HG03342 (cell line): ENCODE results near the gene RNASE12.
"Not testable (repeated sequence)": the region's sequence is repeated elsewhere in the genome, so short reads cannot be mapped to it uniquely, and the experiment has no call there.

ENCODE experiments used
- ATAC-seq: cut with Tn5 transposase; IDR thresholded peaks from one replicate; pipeline ENCODE4 v1.9.1; 2021; ENCODE audit warnings: mild to moderate bottlenecking, moderate library complexity; ENCODE audit not compliant: unreplicated experiment

Gene RNASE12, protein sequence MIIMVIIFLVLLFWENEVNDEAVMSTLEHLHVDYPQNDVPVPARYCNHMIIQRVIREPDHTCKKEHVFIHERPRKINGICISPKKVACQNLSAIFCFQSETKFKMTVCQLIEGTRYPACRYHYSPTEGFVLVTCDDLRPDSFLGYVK

DNA sequence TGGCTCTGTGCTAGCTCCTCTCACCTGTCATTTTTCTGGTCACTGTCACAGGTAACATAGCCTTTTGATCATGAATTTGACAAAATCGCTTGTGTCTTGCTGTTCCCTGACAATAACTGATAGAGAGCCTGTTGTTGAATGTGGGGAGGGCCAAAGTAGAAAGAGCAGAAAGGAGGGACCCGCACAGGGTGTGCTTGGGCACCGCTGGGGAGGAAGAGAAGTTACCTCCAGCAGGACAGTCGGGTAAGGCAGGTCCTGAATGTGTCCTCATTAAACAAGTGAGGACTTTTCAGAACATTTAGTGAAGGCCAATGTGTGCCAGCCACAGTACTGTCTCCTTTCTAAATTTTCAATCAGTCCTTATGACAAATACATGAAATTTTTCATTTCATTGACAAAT is at the start of gene RNASE12:
RNASE12 (minus strand) TSS at position 142 of the 400 bp plus-strand sequence. CDS start 653 bp downstream, outside the sequence.
- ATAC-seq, result no peak

DNA sequence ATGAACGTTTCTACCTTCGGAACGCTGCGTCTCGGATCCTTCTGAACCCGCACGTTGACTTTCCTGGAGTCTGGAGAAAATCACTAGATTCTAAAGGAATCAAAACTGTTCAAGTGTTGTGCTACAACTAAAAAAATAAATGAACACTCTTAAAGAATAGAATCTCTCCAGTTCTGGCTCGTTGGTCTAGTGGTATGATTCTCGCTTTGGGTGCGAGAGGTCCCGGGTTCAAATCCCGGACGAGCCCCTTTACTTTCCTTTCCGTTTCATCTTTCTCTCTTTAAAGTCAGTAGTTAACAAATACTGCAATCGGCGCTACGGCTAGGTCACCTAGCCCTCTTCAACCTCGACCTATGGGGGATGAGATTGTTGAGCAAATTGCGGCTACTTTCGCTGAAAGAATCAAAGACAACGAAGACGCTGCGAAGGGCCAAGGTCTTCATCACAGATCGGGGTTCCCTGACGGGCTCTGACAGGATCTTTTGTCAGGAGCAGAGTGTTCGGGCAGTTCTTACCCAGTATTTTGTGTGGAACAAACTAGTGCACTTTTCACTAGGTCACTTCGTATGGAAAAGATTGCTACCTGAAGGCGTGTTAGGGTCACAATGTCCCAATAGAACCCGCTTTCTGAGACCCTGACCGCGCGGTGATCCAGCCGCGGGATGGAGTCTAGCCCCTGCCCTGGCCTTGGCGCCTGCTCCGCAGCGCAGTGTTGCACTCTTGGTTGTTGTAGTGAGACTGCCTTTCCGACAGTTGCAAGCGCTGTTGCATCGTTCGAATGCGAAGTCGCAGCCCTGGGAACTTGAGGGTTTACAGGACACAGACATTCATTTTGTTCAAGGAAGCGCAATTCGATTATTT is 41.9 kb upstream of the RNASE12 start:
- peak; percentile 78 for ATAC-seq

DNA sequence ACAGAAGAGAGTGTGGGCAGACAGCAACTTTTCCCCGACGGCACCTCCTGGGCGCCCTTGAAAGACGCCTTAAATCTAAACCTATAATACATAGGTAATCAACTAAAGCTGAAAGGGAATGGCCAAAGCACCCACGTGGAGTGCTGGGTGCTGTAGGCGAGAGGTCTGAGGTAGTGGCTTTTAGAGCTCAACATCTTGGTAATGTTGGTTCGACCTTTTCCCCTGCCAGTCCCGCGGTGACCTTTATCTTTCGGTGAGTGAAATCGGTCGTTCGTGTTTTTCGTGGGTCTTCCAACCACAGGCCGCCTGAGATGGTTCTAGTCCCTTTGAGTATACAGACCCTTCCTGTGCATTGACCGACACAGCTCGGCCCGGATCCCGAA is 41.3 kb upstream of the RNASE12 start:
- ATAC-seq, result peak; percentile 11

DNA sequence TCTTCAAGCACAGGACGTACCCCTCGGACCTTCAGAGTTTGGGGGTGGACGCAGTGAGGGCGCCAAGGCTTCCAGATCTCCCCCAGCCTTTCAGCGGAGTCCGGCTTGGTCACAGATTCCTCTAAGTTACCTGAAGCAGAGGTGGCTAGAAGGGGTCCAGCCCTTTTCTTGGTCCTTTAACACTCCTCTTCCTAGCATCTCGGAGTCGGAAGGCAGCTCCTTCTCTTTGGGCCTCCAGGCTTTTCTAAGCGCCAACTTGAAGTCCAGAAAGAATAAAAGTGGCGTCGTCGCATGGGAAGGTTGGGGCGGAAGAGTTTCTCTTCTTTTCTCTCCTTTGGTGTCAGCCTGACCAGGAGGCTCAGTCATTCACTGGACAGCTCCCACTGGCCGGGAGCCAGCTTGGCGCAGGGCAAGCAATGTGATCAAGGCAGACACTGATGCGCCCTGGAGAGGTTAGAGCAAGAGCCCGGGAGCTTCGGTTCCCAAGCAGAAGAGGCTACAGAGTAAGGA is 40.8 kb upstream of the RNASE12 start:
- ATAC-seq, result no peak

DNA sequence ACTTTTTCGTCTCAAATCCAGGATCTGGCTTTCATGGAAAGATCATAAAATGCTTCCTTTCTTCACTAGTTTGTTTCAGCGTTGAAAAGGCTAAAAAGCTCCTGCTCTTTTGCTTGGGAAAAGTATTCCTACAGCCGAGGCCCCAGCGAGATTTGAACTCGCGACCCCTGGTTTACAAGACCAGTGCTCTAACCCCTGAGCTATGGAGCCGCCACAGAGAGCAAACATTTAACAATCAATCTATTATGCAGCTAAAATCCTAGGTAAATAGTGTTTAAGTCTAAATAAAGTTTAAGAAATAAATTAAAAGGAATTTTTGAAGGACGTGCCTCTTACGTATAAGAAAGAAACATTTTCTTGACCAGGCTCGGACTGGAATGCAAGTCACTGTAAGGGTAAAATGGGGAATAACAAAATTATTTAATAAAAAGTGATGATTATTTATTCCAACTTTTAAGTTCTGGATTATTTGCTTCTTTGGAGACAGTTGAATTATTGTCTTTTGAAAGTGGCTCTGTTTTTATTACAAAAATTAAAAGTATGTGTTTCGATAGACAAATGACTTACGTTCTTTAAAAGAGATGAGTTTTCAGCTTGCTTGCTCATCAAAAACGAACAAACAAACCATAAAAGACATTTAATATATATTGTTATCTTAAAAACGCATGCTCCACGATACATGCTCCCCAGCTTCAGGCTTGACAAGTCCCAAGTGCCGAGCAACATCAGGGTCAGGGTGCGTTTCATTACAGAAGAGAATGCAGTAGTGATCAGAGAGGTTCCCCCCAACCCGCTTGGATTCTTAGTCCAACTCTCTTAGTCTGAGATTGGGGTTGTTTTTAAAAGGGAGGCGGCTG is 40.1 kb upstream of the RNASE12 start:
- no peak for ATAC-seq

DNA sequence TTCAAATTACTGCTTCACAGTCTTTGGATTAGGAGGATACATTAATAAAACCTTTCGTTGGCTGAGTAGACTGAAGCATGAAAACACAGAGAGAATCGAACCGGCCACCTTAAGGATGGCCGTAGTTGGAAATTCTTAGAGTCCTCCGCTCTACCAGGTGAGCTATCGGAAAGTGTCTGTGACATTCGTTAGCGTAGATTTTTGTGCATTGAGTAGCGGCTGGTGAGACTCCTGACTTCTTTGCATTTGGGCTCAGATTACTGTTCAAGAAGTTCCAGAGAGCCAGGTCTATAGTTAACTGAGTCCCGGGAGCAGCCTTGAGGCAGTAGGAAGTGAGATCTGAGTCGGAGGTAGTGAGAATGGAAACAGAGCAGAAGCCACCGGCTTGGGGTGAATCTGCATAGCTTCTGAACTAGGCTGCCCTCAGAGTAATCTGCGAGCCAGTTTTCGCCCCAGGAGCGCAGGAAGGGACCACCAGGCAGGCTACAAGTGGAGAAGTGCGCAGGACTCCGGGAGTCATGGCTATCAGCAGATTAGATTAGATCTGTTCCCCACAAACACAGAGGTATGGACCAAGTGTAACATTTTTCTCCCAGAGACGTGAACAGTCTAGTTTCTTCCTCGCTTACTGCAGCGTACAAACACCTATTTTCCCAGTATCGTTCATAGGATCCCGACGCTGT is 39.3 kb upstream of the RNASE12 start:
- ATAC-seq, result no peak

DNA sequence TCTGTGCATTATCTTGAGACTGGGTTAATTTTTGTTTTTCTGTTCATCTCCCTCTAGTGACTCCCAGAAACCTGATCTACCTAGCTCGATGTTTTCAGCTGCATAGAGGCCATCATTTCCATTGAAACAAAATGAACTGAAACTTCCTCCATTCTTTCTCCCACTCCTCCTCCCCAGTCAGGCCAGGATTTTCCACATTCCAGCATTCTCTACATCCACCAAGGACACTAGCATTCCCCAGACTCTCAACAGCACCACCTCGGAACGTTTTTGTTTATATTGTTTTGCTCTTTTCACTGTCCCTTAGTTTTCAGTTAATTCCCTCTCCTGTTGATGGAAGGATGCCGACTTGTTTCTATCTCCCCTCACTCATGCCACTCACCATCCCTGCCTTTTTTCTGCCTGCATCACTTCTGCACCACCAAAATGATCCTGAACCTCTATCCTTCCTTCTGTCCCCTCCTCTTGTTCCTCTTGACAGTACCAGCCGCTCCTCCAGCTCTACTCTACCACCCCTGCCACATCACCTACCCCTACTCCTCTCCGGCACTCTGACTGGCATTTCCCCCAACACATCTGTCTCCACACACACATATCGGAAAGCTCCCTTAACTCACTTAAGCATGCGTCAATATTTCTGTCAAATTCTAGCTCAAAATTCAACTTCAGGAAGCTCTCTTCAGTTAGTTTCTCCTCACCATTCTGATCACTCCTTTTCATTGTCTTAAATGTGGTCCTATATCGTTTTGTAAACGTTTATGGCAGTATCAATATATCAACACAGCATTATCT is 37.1 kb upstream of the RNASE12 start:
- ATAC-seq, result no peak

DNA sequence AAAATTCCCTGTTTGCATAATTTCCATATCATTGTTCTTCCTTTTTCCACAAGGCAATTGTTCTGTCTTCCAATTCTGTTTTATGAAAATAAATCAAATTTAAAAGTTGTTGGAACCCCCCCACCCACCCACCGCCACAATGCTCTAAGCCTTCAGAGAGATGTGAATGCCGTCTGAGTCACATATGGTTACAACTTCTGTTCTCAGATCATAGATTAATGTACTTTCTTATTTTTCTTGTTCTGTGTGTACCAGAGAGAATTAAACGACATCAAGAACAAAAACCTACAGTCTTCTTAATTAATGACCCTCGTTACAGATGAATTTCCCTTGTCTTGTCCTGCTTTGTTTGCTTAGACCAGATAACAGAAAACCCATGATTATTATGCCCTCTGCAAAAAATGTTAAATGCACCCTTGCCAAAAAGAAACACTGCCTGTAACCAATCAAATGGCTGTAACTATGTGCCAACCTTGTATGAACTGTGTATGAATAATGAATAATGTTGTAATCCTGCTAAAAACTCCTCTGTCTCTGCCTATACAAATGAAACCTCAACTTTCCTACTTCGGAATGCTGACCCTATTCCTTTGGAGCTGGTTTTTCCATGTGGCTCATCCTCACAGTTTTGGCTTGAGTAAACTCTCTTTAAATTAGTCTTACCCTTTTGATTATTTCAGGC is 36.3 kb upstream of the RNASE12 start:
- ATAC-seq, result no peak

DNA sequence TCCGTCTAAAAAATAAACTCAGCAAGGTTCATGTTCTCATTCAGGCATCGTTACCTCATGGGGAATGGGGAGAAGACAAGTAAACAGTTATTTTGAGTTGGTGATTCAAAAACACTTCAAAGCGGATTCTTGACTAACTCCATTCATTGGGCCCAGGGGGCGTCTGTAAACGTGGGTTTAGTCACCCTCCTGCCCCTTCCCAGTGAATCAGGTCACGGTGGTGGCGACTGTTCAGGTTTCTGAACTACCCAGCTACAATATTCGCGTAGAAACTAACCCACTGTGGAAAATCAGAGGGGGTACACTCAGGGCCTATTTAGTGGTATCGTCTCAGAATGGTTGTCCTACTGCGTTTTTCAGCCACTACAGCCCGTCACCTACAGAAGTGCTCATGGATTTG is 35.1 kb upstream of the RNASE12 start:
- ATAC-seq, result no peak

DNA sequence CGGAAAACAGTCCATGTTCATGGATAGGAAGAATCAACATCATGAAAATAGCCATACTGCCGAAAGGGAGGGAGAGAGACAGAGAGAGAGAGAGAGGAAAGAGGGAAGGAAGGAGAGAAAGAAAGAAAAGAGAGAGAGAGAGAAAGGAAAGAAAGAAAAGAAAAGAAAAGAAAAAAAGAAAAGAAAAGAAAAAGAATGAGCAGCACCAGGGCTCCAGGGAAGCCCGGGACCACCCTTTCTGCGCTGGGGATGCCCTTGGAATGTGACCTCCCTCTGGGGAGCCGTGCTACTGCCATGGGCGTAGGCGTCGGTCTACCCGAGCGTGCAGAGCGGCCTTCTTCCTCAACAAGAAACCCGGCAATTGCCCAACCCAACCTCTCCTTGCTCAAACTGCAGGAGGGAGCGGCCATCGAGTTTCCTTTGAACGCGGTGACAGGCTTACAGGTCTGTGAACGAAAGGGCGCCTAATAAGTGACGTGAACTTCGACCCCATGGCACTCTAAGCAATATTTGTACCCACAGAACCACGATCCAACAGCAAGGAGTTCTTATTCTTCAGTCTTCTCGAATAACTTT is 33.4 kb upstream of the RNASE12 start:
- no peak for ATAC-seq

DNA sequence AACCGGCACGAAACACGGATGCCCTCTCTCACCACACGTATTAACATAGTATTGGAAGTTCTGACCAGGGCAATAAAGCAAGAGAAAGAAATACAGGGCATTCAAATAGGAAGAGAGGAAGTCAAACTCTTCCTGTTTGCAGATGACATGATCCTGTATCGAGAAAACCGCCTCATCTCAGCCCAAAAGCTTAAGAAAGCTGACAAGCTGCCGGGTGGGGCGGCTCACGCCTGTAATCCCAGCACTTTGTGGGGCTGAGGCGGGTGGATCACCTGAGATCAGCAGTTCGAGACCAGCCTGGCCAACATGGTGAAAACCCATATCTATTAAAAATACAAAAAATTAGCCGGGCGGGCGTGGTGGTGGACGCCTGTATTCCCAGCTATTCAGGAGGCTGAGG is 32.6 kb upstream of the RNASE12 start:
- no peak for ATAC-seq

DNA sequence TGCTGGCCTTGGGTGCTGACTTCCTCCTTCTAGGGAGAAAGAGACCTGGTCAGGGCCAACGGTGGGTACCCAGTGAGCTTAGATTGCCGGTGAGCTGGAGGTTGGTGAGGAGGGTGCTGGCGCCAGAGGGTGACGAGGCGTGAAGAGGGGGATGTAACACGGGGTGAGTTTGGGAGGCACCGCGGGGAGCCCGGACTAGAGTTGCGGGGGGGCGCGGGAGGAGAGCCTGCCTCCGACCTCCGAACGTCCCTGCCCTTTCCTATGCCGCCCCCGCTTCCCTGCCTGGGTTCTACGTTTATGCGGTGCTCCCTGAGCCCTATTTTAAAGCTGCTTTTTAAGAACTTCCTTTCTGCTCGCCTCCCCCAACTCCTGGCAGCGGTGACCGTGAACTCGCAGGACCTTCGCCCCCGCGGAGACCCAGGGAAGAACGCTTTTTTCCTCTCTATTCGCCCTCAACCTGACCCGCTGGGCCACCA is 31.7 kb upstream of the RNASE12 start:
- no peak for ATAC-seq

DNA sequence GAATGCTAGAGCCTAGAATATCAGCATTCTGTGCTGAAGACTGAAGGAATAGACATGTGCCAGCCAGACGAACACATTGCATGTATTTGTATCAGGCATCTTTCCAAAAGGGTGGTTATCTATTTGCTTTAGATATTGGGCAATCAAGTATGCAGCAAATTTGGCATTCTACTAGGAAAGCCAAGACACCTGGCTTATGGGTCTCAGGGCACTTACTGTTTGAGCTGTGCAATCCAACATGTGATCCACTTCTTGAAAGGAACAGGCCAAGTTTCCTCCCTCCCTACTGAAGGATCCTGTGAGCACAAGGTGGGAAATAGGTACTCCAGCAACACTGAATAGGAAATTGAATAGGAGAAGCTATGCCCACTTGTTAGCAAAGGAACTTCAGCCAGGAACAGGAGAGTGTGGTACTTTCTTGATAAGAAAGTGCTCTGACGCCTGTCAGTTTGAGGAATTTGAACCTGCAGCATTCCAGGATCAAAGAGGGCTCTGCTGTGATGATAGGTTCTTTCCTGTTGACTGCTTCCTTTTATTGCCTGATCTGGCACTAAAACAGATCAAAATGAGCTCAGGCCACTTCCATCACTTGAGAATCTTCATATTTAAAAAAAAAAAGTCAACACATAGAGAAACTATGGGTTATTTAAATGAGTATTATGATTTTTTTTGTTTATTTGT is 29.8 kb upstream of the RNASE12 start:
- ATAC-seq, result no peak

DNA sequence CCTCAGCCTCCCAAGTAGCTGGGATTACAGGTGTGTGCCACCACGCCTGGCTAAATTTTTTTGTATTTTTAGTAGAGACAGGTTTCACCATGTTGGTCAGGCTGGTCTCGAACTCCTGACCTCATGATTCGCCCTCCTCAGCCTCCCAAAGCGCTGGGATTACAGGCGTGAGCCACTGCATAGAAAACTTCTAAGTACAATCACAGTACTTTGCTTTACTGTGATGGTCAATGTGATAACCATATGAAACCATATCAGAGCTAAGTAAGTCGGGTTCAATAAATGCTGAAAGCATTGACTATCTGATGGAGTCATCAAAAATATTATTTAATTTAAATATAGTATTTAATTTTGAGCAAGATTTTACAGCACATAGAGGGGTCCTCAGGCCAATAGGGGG is 28.5 kb upstream of the RNASE12 start:
- ATAC-seq, result not testable (repeated sequence)

DNA sequence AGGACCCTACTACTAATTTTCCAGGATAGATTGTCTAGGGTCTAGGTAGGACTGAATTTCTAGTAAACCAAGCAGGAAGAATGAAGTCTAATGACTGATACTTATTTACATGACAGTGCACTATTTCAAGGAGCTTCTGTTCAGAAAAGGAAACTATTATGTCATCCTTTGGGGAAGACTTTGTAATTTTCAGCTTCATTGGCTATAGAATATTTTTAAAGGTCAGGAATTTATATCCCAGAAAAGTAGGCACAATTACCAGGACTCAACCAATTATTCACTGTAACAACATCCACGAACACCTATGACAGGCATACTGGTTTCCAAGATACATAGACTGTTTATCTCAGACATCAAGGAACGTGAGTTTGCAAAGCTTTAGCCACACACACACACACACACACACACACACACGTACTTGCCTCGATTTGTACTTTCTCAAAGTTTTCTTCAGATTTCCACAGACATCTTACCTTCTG is 27.1 kb upstream of the RNASE12 start:
- no peak for ATAC-seq

DNA sequence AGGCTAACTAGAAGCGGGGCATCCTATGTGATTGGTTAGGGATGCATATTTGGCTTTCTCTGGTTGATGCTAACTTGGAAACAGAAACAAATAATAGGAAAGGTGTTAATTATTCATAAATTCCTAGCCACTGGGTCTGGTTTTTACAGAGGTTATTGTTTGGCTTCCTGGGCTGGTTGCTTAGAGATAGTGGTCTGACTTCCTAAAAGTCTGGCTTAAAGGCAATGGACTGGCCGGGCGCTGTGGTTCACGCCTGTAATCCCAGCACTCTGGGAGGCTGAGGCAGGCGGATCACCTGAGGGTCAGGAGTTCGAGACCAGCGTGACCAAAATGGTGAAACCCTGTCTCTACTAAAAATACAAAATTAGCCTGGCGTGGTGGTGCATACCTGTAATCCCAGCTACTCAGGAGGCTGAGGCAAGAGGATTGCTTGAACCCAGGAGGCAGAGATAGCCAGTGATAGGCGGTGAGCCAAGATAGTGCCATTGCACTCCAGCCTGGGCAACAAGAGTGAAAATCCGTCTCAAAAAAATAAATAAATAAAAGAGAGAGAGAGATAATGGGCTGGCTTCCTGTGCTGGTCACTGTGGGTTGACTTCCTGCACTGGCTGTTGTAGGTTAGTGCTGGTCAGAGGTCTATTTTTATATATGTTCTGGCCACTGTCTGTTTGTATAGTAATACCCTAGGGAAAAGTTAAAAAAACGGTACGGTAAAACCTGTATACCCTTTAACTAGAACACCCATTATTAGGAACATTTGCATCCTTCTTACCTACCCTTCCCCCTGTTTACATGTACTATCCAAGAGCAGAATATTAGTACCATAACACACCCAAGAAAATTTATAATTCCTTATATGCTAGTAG is 26.2 kb upstream of the RNASE12 start:
- ATAC-seq, result no peak

DNA sequence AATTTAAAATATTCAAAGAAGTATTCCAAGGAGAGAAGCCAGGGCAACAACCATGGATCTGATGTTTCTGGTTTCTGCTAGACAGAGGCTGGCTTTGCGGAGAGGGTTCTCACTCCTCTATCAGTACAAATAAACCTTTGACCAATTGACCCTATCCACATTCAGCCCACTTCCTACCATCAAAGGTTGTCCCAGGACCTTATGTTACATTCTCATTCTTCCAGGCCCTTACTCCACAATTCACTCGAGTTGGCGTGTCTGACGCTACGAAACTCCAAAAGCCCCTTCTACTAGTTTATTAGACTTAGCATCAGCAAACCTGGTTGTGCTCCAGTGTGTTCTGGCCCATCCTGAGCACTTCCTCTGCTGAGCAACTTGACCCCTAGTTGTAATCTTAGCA is 24.8 kb upstream of the RNASE12 start:
- ATAC-seq, result no peak
